Activated CD8-positive, alpha-beta memory T cell treated with anti-CD3 and anti-CD28 coated beads, Interleukin-2, amount 50 U/mL, for 1 hour (primary cell): ENCODE measurements around the gene IQGAP1.
"Not testable (repeated sequence)": the region's sequence is repeated elsewhere in the genome, so short reads cannot be mapped to it uniquely, and the experiment has no call there.

Experiments
- DNase-seq: peaks from one replicate; pipeline ENCODE4 v3.0.0-alpha.2; 2020; ENCODE audit errors: extremely low read depth

Gene IQGAP1

GRCh38 chr15:90524018-90524803 lies 136.2 kb downstream of the IQGAP1 start:
- not testable (repeated sequence) for DNase-seq

DNA sequence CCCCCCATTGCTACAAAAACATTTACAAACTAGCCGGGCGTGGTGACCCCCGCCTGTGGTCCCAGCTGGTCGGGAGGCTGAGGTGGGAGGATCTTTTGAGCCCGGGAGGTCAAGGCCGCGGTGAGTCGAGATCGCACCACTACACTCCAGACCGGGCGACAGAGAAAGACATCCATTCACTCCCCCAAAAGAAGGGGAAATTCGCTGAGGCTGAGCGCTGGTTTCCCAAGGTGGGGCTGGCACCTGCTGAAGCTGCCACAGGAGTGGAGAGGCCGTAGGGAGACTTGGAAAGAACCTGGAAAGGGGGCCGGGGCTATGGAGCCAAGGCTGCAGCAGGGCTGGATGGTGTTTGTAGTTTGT lies 140.9 kb downstream of the IQGAP1 start:
- DNase-seq = no peak

DNA sequence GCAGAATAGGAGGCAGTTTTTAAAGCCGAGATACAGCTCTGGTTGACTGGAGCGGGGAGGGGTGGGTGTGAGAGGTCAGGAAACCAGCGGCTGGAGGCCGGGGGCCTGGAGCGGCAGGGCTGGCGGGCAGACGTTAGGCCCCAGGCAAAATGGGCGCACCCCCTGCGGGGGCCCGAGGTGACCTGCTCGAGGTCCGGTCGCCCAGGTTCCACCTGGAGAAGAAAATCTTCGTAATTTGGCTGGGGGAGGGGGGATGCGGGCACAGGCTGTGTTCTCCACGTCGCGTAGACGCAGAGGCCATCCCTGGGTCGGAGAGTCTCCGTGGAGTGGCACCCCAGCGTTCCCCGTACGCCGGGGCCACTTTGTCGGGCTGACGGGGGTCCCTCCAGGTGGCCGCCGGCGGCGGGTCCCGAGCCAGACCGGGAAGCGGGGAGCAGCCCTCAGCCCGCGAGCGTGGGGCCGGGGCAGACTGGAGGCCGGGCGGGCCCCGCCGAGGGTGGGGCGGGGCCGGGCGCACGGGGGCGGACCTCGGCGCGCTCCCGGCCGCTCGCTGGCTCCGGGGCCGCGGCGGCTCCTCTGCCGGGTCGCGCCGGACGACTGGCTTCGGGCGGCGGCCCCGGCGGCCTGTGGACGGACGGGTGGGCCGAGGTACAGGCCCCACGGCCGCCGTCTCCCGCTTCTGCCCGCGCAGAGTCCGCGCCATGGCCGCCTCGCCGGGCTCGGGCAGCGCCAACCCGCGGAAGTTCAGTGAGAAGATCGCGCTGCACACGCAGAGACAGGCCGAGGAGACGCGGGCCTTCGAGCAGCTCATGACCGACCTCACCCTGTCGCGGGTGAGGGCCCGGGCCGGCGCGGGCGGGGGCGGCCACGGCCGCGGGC lies 141.6 kb downstream of the IQGAP1 start, which contains the start of gene CRTC3:
Gene CRTC3 (plus strand): TSS at position 553 of the 879 bp plus-strand sequence. CDS start 149 bp downstream, at position 702.
- DNase-seq = no peak

DNA sequence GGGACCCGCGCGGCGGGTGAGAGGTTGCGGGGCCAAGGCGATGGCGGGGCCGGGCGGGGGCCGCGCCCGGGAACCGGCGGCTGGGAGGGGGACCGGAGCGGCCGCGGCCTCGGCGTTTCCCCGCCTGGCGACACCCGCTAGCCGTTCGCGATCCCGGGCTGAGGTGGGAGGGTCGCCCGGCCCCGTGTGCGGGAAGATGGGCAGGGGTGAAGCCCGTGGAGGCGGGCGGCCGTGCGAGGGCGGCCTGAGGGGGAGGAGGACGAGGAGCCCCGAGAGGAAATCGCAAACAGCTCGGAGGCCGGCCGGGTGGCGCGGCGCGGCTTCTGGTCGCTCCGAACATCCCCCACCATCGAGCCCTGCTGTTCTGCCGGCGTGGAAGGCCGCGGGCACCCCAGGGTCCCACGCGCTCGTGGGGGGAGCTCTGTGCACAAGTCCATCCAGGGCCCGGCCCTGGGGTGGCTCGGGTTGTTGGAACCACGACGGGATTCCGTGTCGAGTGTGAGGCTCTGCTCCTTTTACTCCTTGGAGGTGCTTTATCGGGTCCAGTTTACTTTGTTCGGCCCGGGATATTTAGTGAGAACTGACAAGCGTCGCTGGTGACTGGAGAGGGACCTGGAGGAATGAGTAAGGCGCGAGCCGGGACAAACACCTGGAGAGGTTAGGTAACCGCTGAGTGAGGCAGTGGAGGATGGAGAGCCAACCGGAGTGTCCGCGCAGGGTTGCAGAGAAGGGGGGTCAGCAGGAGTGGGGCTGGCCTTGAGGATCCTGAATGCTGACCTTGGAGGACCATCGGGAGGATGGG lies 142.4 kb downstream of the IQGAP1 start:
- DNase-seq = no peak

GRCh38 chr15:90531147-90531546 lies 143.1 kb downstream of the IQGAP1 start:
- DNase-seq = no peak

- DNase-seq = no peak
Measured at GRCh38 chr15:90535254-90535653, 147.2 kb downstream of the IQGAP1 start.

DNA sequence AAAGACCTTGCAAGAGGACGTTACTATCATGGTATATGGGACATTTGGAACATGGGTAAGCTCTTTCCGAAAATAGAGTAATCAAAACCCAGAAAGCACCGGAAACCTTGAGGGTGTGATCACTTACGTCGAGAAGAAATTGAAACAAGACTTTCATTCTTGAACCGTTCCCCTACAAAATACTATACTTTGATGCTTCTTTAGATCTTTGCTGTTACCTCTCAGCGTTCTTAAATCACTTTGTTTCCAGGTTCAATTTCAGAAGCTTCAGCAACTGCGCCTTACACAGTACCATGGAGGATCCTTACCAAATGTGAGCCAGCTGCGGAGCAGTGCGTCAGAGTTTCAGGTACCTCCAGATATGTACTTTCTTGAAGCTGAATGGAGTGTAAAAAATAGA lies 151.7 kb downstream of the IQGAP1 start:
- no peak for DNase-seq

GRCh38 chr15:90540768-90541167 lies 152.7 kb downstream of the IQGAP1 start:
- no peak for DNase-seq

- DNase-seq = no peak
Measured at GRCh38 chr15:90545095-90545494, 157.1 kb downstream of the IQGAP1 start.

GRCh38 chr15:90547540-90547939 lies 159.5 kb downstream of the IQGAP1 start:
- no peak for DNase-seq

- DNase-seq = no peak
Measured at GRCh38 chr15:90550919-90551318, 162.9 kb downstream of the IQGAP1 start.
